Activated CD4-positive, alpha-beta memory T cell treated with anti-CD3 and anti-CD28 coated beads for 36 hours (primary cell): ENCODE data around the gene TCHHL1. TPM values are rescaled to one million over a fixed set of nuclear protein-coding genes. Genes with fewer than 3 reads are reported as not detected.
A peak's percentile ranks its signal among the peaks of the same experiment; 100 is the strongest.

Source experiments
- CTCF ChIA-PET: fragments of 350-600 bp; sonication (Branson Sonifier 250); formaldehyde crosslinking; loops from one replicate; lab custom pipeline; 2021; ENCODE audit warnings: antibody characterized with exemption, inconsistent platforms; lab: Charles Lee
- POLR2A ChIA-PET: fragments of 350-600 bp; sonication (Branson Sonifier 250); formaldehyde crosslinking; loops from one replicate; lab custom pipeline; 2021; ENCODE audit warnings: antibody characterized with exemption; lab: Charles Lee
- DNase-seq: peaks from one replicate; pipeline ENCODE4 v3.0.0-alpha.2; 2020
- H3K27ac Mint-ChIP-seq: one replicate; pipeline ENCODE4 v1.8.0; 2021; ENCODE audit warnings: mixed read lengths
- H3K27me3 Mint-ChIP-seq: one replicate; pipeline ENCODE4 v1.8.0; 2021; ENCODE audit warnings: mixed read lengths
- H3K36me3 Mint-ChIP-seq: one replicate; pipeline ENCODE4 v1.8.0; 2021; ENCODE audit warnings: mixed read lengths
- H3K4me1 Mint-ChIP-seq: one replicate; pipeline ENCODE4 v1.8.0; 2021; ENCODE audit warnings: low read depth, mixed read lengths
- H3K4me3 Mint-ChIP-seq: one replicate; pipeline ENCODE4 v1.8.0; 2021; ENCODE audit warnings: mild to moderate bottlenecking, mixed read lengths
- H3K9me3 Mint-ChIP-seq: one replicate; pipeline ENCODE4 v1.8.0; 2021; ENCODE audit warnings: mixed read lengths
- intact Hi-C: fragments of 100-400 bp; cut with micrococcal nuclease; formaldehyde crosslinking; loops from one replicate; pipeline ENCODE4 v1.15.1; 2023
- total RNA-seq, 2 experiments: library from RNA; stranded (reverse); gene quantifications; one replicate each; pipeline ENCODE4 v1.2.3, GENCODE V29; 2021

The TCHHL1 gene
- total RNA-seq, 2 experiments from 2014 or later: not detected

DNA sequence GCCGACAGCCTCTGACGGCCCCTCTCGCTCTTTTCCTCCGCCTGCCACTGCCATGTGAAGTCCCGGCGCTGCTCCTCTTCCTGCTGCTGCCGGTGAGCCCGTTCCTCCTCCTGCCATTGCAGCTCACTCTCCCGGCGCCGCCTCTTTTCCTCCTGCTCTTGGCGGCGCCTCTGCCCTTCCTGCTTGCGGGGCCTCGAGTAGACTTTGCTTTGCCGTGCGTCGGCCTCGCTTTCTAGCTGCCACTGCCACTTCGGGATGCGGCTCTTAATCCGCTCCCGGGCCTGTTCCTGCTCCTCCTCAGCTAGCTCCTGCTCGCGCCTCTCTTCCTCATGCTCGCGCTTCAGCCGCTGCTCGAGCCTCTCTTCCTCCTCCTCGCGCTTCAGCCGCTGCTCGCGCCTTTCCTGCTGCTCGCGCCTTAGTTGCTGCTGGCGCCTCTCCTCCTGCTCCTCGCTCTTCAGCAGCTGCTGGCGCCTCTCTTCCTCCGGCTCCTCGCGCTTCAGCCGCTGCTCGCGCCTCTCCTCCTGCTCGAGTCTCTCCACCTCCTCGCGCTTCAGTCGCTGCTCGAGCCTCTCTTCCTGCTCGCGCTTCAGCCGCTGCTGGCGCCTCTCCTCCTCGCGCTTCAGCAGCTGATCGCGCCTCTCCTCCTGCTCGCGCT, 22.1 kb upstream of the TCHHL1 start:
- POLR2A ChIA-PET: interaction anchor here (1.2 kb wide), 1 partner anchor 78 kb away, joined by 3 read pairs; no protein-coding TSS in a partner anchor
- Mint-ChIP-seq H3K9me3 (no peaks in the 10 kb centered on the region), H3K4me3 (no peak overlapping the region), H3K4me1 (no peaks in the 10 kb centered on the region), H3K27me3 (peaks cover 15% of the 10 kb centered on the region), H3K36me3 (peaks cover 4% of the 10 kb centered on the region), H3K27ac (no peak overlapping the region)
- peak; percentile 54 for DNase-seq
- intact Hi-C loops: loop anchor here (2.0 to 10.0 kb wide), 3 partner anchors 32 to 74 kb away; no protein-coding TSS in a partner anchor
- CTCF ChIA-PET: interaction anchor here (0.7 to 6.6 kb wide), 13 partner anchors 51 to 1805 kb away, joined by 3 to 41 read pairs (median 4); no protein-coding TSS in a partner anchor

GRCh38 chr1:152110365-152110859, 21.5 kb upstream of the TCHHL1 start:
- H3K4me1 Mint-ChIP-seq: no peaks in the 10 kb centered on the region
- CTCF ChIA-PET: interaction anchor here (0.7 to 6.6 kb wide), 12 partner anchors 50 to 1806 kb away, joined by 3 to 41 read pairs (median 4); no protein-coding TSS in a partner anchor
- DNase-seq: peak; percentile 57
- peaks cover 15% of the 10 kb centered on the region for H3K27me3 Mint-ChIP-seq
- H3K9me3 Mint-ChIP-seq: no peaks in the 10 kb centered on the region
- no peak overlapping the region for H3K27ac Mint-ChIP-seq
- H3K36me3 Mint-ChIP-seq: peaks cover 4% of the 10 kb centered on the region
- POLR2A ChIA-PET: interaction anchor here (0.7 to 1.2 kb wide), 3 partner anchors 9 to 78 kb away, joined by 3 read pairs; no protein-coding TSS in a partner anchor
- intact Hi-C loops: loop anchor here (2.0 to 10.0 kb wide), 3 partner anchors 32 to 74 kb away; no protein-coding TSS in a partner anchor
- H3K4me3 Mint-ChIP-seq: no peak overlapping the region

DNA sequence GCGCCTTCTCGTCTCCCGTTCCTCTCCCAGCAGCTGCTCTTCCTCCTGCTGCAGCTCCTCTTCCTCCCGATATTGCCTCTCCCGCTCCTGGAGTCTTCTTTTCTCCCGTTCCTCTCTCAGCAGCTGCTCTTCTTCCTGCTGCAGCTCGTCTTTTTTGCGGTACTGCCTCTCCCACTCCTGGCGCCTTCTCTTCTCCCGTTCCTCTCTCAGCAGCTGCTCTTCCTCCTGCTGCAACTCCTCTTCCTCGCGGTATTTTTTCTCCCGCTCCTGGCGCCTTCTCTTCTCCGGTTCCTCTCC, 21.1 kb upstream of the TCHHL1 start:
- intact Hi-C loops: loop anchor here (2.0 to 10.0 kb wide), 3 partner anchors 33 to 75 kb away; no protein-coding TSS in a partner anchor
- peaks cover 4% of the 10 kb centered on the region for H3K36me3 Mint-ChIP-seq
- H3K4me1 Mint-ChIP-seq: no peaks in the 10 kb centered on the region
- H3K27me3 Mint-ChIP-seq: peaks cover 16% of the 10 kb centered on the region
- no peak overlapping the region for H3K27ac Mint-ChIP-seq
- no peak for DNase-seq
- no peak overlapping the region for H3K4me3 Mint-ChIP-seq
- ChIA-PET CTCF (interaction anchor here (0.6 to 6.6 kb wide), 8 partner anchors 10 to 348 kb away, joined by 4 to 41 read pairs (median 8); no protein-coding TSS in a partner anchor), POLR2A (interaction anchor here (0.7 to 1.2 kb wide), 3 partner anchors 9 to 79 kb away, joined by 3 read pairs; no protein-coding TSS in a partner anchor)
- H3K9me3 Mint-ChIP-seq: no peaks in the 10 kb centered on the region

DNA sequence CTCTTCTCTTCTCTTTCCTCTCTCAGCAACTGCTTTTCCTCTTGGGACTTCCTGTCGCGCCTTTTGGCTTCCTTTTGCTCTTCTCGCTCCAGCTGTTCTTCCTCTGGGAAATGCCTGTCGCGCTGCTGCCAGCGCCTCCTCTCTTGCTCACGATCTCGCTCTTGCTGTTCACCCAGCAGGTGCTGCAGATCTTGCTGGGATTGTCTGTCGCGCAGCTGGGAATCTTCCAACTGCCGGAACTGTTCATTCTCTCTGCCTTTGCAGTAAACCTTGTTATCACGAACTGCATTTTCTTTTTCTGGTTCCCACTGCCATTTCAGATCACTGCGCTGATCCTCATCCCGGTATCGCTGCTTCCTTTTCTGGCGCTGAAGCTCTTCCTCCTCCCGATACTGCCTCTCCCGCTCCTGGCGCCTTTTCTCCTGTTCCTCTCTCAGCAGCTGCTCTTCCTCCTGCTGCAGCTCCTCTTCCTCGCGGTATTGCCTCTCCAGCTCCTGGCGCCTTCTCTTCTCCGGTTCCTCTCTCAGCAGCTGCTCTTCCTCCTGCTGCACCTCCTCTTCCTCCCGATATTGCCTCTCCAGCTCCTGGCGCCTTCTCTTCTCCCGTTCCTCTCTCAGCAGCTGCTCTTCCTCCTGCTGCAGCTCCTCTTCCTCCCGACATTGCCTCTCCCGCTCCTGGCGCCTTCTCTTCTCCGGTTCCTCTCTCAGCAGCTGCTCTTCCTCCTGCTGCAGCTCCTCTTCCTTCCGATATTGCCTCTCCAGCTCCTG, 20.6 kb upstream of the TCHHL1 start:
- CTCF ChIA-PET: interaction anchor here (0.6 to 6.6 kb wide), 8 partner anchors 11 to 349 kb away, joined by 4 to 41 read pairs (median 8); no protein-coding TSS in a partner anchor
- POLR2A ChIA-PET: interaction anchor here (0.7 kb wide), 2 partner anchors 10 to 48 kb away, joined by 3 read pairs; no protein-coding TSS in a partner anchor
- Mint-ChIP-seq H3K9me3 (no peaks in the 10 kb centered on the region), H3K36me3 (peaks cover 4% of the 10 kb centered on the region), H3K27ac (no peak overlapping the region), H3K27me3 (peaks cover 13% of the 10 kb centered on the region), H3K4me1 (no peaks in the 10 kb centered on the region), H3K4me3 (no peak overlapping the region)
- DNase-seq: no peak
- intact Hi-C loops: no loop called here

DNA sequence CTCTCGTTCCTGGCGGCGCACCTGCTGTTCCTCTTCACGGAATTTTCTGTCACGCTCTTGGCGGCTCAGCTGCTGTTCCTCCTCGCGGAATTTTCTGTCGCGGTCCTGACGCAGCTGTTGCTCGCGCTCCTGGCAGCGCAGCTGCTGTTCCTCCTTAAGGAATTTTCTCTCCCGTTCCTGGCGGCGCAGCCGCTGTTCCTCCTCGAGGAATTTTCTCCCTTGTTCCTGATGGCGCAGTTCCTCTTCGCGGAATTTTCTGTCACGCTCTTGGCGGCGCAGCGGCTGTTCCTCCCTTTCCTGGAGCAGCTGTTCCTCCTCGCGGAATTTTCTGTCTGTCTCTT, 20.0 kb upstream of the TCHHL1 start:
- Mint-ChIP-seq H3K27me3 (peaks cover 11% of the 10 kb centered on the region), H3K4me3 (no peak overlapping the region), H3K36me3 (peaks cover 4% of the 10 kb centered on the region), H3K27ac (no peak overlapping the region), H3K4me1 (no peaks in the 10 kb centered on the region), H3K9me3 (no peaks in the 10 kb centered on the region)
- DNase-seq: no peak
- ChIA-PET POLR2A (no interaction called here), CTCF (interaction anchor here (0.8 to 6.6 kb wide), 4 partner anchors 54 to 74 kb away, joined by 3 to 41 read pairs (median 4); no protein-coding TSS in a partner anchor)
- intact Hi-C loops: no loop called here

DNA sequence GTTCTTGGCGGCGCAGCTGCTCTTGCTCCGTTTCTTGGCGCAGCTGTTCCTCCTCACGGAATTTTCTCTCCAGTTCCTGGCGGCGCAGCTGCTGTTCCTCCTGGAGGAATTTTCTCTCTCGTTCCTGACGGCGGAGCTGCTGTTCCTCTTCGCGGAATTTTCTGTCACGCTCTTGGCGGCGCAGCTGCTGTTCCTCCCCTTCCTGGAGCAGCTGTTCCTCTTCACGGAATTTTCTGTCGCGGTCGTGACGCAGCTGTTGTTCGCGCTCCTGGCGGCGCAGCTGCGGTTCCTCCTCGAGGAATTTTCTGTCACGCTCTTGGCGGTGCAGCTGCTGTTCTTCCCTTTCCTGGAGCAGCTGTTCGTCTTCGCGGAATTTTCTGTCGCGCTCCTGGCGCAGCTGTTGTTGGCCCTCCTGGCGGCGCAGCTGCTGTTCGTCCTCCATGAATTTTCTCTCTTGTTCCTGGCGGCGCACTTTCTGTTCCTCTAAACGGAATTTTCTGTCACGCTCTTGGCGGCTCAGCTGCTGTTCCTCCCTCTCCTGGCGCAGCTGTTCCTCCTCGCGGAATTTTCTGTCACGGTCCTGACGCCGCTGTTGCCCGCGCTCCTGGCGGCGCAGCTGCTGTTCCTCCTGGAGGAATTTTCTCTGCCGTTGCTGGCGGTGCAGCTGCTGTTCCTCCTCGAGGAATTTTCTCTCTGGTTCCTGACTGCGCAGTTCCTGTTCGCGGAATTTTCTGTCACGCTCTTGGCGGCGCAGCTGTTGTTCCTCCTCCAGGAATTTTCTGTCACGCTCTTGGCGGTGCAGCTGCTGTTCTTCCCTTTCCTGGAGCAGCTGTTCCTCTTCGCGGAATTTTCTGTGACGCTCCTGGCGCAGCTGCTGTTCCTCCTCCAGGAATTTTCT, 19.4 kb upstream of the TCHHL1 start:
- Mint-ChIP-seq H3K4me1 (no peaks in the 10 kb centered on the region), H3K9me3 (no peaks in the 10 kb centered on the region), H3K27ac (no peak overlapping the region), H3K36me3 (peaks cover 4% of the 10 kb centered on the region), H3K27me3 (peaks cover 13% of the 10 kb centered on the region), H3K4me3 (no peak overlapping the region)
- intact Hi-C loops: no loop called here
- DNase-seq: no peak
- POLR2A ChIA-PET: no interaction called here
- CTCF ChIA-PET: interaction anchor here (0.8 to 6.6 kb wide), 6 partner anchors 53 to 350 kb away, joined by 3 to 41 read pairs (median 4); no protein-coding TSS in a partner anchor

GRCh38 chr1:152107031-152107983, 18.4 kb upstream of the TCHHL1 start:
- peaks cover 4% of the 10 kb centered on the region for H3K36me3 Mint-ChIP-seq
- H3K27me3 Mint-ChIP-seq: peaks cover 16% of the 10 kb centered on the region
- H3K4me1 Mint-ChIP-seq: no peaks in the 10 kb centered on the region
- CTCF ChIA-PET: interaction anchor here (1.0 to 6.6 kb wide), 5 partner anchors 55 to 351 kb away, joined by 3 to 41 read pairs (median 5); no protein-coding TSS in a partner anchor
- no peaks in the 10 kb centered on the region for H3K9me3 Mint-ChIP-seq
- DNase-seq: no peak
- H3K27ac Mint-ChIP-seq: no peak overlapping the region
- H3K4me3 Mint-ChIP-seq: no peak overlapping the region
- POLR2A ChIA-PET: no interaction called here
- intact Hi-C loops: no loop called here

GRCh38 chr1:152104854-152105253, 16.0 kb upstream of the TCHHL1 start:
- DNase-seq: no peak
- intact Hi-C loops: no loop called here
- H3K36me3 Mint-ChIP-seq: peaks cover 4% of the 10 kb centered on the region
- H3K27ac Mint-ChIP-seq: no peak overlapping the region
- H3K9me3 Mint-ChIP-seq: no peaks in the 10 kb centered on the region
- H3K4me3 Mint-ChIP-seq: no peak overlapping the region
- H3K4me1 Mint-ChIP-seq: no peaks in the 10 kb centered on the region
- POLR2A ChIA-PET: no interaction called here
- peaks cover 29% of the 10 kb centered on the region for H3K27me3 Mint-ChIP-seq
- CTCF ChIA-PET: no interaction called here

- peaks cover 40% of the 10 kb centered on the region for H3K27me3 Mint-ChIP-seq
Observed at GRCh38 chr1:152096931-152097330, 8.1 kb upstream of the TCHHL1 start.

DNA sequence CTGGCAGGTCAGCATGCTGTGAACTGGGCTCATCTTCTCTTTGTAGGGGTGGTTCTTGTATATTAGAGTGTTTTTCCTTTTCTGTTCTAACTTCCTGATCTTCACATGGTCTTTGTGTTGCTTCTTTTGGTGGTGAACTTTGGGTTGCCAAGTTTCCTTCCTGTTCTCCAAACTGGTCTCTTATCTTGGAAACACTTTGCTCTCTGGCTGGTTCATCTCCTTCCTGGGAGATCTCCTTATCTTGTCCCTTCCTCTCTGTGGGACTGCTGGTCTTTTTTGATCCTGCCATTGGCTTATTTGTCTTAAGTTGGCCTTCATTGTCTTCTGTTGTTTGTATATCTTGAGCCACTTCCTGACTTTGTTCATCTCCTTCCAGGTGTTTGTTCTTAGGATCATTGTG, 2.1 kb downstream of the TCHHL1 start:
- POLR2A ChIA-PET: no interaction called here

More at GRCh38 chr1:152096931-152097330, 8.1 kb upstream of the TCHHL1 start:
- Mint-ChIP-seq H3K4me3 (no peak overlapping the region), H3K27ac (no peak overlapping the region), H3K36me3 (no peaks in the 10 kb centered on the region), H3K4me1 (no peaks in the 10 kb centered on the region), H3K9me3 (peaks cover 10% of the 10 kb centered on the region)
- ChIA-PET CTCF (no interaction called here), POLR2A (no interaction called here)
- intact Hi-C loops: no loop called here
- DNase-seq: no peak

More for the DNA sequence above, 2.1 kb downstream of the TCHHL1 start:
- Mint-ChIP-seq H3K27ac (no peak overlapping the region), H3K36me3 (no peaks in the 10 kb centered on the region), H3K4me1 (no peaks in the 10 kb centered on the region), H3K9me3 (no peaks in the 10 kb centered on the region), H3K27me3 (peaks cover 15% of the 10 kb centered on the region), H3K4me3 (no peak overlapping the region)
- no peak for DNase-seq
- CTCF ChIA-PET: interaction anchor here (1.2 to 1.7 kb wide), 2 partner anchors 34 to 98 kb away, joined by 3 to 4 read pairs; no protein-coding TSS in a partner anchor
- intact Hi-C loops: no loop called here
